Effector memory CD4-positive, alpha-beta T cell (primary cell): ENCODE results near the gene GNB3.
"Not testable (repeated sequence)": the region's sequence is repeated elsewhere in the genome, so short reads cannot be mapped to it uniquely, and the experiment has no call there.

Source experiments
- DNase-seq, 3 donors: peaks; one replicate each; pipeline ENCODE4 v3.0.0-alpha.2; 2020
- H3K27ac ChIP-seq: 2 replicates; pipeline ENCODE4 v1.7.0; 2013; ENCODE audit warnings: mild to moderate bottlenecking, low read length, moderate library complexity; ENCODE audit not compliant: insufficient read depth, poor library complexity, severe bottlenecking
- H3K27me3 ChIP-seq: replicated peaks from 2 replicates; pipeline ENCODE4 v1.7.0; 2013; ENCODE audit warnings: mild to moderate bottlenecking, low read length; ENCODE audit not compliant: insufficient read depth, control insufficient read depth, poor library complexity, severe bottlenecking
- H3K36me3 ChIP-seq: 2 replicates; pipeline ENCODE4 v1.7.0; 2013; ENCODE audit warnings: mild to moderate bottlenecking, low read length, moderate library complexity; ENCODE audit not compliant: control insufficient read depth, insufficient read depth
- H3K4me1 ChIP-seq: 2 replicates; pipeline ENCODE4 v1.7.0; 2013; ENCODE audit warnings: low read length, mild to moderate bottlenecking; ENCODE audit not compliant: control insufficient read depth, insufficient read depth, poor library complexity, severe bottlenecking
- H3K4me3 ChIP-seq: 2 replicates; pipeline ENCODE4 v1.7.0; 2013; ENCODE audit warnings: low read length, low read depth, mild to moderate bottlenecking; ENCODE audit not compliant: insufficient read depth, poor library complexity, severe bottlenecking
- H3K9me3 ChIP-seq: 2 replicates; pipeline ENCODE4 v1.7.0; 2013; ENCODE audit warnings: mild to moderate bottlenecking, low read length, moderate library complexity; ENCODE audit not compliant: control insufficient read depth

The GNB3 gene

DNA sequence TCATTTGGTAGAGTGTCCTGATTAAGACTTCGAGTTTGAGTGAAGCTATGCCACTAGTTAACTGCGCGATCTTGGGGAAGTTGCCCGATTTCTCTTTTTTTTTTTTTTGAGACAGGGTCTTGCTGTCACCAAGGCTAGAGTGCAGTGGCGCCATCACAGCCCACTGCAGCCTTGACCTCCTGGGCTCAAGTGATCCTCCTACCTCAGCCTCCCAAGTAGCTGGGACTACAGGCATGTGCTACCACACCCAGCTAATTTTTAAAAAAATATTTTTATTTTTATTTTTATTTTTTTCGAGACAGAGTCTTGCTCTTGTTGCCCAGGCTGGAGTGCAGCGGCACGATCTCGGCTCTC lies 33.3 kb downstream of the GNB3 start:
- peak overlapping the region; percentile 82 for H3K27ac ChIP-seq
- not testable (repeated sequence) for H3K9me3 ChIP-seq, H3K27me3 ChIP-seq, DNase-seq
- H3K4me3 ChIP-seq = peak overlapping the region; percentile 83
- H3K36me3 ChIP-seq = peaks cover 12% of the 10 kb centered on the region
- H3K4me1 ChIP-seq = peaks cover 27% of the 10 kb centered on the region

DNA sequence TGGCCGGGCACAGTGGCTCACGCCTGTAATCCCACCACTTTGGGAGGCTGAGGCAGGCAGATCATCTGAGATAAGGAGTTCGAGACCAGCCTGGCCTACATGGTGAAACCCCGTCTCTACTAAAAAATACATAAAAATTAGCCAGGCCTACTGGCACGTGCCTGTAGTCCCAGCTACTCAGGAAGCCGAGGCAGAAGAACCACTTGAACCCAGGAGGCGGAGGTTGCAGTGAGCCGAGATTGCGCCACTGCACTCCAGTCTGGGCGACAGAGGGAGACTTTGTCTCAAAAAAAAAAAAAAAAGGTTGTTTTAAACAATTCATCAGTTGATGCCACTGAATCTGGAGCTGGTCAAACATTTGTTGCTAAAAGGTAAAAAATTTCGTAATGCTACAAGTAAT lies 39.1 kb downstream of the GNB3 start:
- H3K9me3 ChIP-seq, H3K4me3 ChIP-seq, DNase-seq, H3K27ac ChIP-seq, H3K4me1 ChIP-seq, H3K36me3 ChIP-seq, H3K27me3 ChIP-seq: not testable (repeated sequence)

GRCh38 chr12:6883252-6883651 lies 42.5 kb downstream of the GNB3 start:
- no peaks in the 10 kb centered on the region for H3K4me1 ChIP-seq
- H3K27me3 ChIP-seq = no peaks in the 10 kb centered on the region
- no peak overlapping the region for H3K4me3 ChIP-seq
- no peak for DNase-seq
- no peaks in the 10 kb centered on the region for H3K36me3 ChIP-seq
- no peaks in the 10 kb centered on the region for H3K9me3 ChIP-seq
- no peak overlapping the region for H3K27ac ChIP-seq

- Histone ChIP-seq H3K27ac (no peak overlapping the region), H3K27me3 (no peaks in the 10 kb centered on the region), H3K4me3 (no peak overlapping the region), H3K36me3 (no peaks in the 10 kb centered on the region), H3K9me3 (no peaks in the 10 kb centered on the region), H3K4me1 (no peaks in the 10 kb centered on the region)
- no peak for DNase-seq
Measured at GRCh38 chr12:6883683-6884082, 43.0 kb downstream of the GNB3 start.

GRCh38 chr12:6884539-6884938 lies 43.8 kb downstream of the GNB3 start:
- no peaks in the 10 kb centered on the region for H3K27me3 ChIP-seq
- no peaks in the 10 kb centered on the region for H3K4me1 ChIP-seq
- no peaks in the 10 kb centered on the region for H3K9me3 ChIP-seq
- DNase-seq = no peak
- no peak overlapping the region for H3K27ac ChIP-seq
- H3K4me3 ChIP-seq = no peak overlapping the region
- no peaks in the 10 kb centered on the region for H3K36me3 ChIP-seq

DNA sequence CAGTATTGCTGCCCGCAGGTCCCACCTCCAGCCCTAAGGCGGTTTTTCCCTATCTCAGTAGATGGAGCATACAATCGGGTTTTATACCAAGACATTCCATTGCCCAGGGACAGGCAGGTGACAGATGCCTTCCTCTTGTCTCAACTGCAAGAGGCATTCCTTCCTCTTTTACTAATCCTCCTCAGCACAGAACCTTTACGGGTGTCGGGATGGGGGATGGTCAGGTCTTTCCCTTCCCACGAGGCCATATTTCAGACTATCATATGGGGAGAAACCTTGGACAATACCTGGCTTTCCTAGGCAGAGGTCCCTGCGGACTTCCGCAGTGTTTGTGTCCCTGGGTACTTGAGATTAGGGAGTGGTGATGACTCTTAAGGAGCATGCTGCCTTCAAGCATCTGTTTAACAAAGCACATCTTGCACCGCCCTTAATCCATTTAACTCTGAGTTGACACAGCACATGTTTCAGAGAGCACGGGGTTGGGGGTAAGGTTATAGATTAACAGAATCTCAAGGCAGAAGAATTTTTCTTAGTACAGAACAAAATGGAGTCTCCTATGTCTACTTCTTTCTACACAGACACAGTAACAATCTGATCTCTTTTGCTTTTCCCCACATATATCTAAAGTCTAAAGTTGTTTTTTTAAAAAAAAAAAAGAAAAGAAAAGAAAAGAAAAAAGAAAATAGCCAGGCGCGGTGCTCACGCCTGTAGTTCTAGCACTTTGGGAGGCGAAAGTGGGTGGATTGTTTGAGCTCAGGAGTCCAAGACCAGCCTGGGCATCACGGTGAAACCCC lies 45.7 kb downstream of the GNB3 start:
- not testable (repeated sequence) for DNase-seq, H3K4me1 ChIP-seq, H3K27me3 ChIP-seq, H3K9me3 ChIP-seq, H3K4me3 ChIP-seq, H3K36me3 ChIP-seq, H3K27ac ChIP-seq

DNA sequence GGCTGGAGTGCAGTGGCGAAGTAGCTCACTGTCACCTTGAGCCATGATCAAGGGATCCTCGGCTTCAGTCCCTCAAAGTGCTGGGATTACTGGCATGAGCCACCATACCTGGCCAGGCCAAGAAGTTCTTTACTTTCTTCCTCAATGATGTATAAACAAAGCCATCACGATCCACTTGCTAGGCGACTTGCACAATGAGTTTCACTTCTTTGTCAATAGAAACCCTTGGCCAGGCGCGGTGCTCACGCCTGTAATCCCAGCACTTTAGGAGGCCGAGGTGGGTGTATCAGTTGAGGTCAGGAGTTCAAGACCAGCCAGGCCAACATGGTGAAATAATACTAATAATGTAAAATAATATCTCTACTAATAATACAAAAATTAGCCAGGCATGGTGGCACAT lies 46.7 kb downstream of the GNB3 start:
- H3K27me3 ChIP-seq = no peaks in the 10 kb centered on the region
- no peaks in the 10 kb centered on the region for H3K9me3 ChIP-seq
- DNase-seq = no peak

DNA sequence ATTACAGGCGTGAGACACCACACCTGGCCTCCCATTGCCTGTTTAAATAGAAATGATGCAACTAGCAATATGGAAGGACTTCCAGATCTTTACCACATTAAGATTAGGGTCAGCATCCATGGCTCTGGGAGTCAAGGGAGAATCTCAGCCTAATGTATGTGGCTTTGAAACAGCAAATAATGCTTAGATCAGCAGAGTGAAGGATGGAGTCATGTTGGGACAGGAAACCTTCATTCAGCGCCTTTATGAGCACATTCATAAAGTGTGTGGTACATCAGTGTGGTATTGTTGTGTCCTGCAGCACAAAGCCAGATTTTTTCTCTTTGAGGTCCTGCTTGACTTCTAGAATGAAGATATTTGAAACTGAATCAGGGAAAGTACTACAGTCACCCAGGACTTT lies 47.6 kb downstream of the GNB3 start:
- peaks cover 6% of the 10 kb centered on the region for H3K4me1 ChIP-seq
- no peaks in the 10 kb centered on the region for H3K36me3 ChIP-seq
- no peaks in the 10 kb centered on the region for H3K27me3 ChIP-seq
- no peak overlapping the region for H3K27ac ChIP-seq
- no peaks in the 10 kb centered on the region for H3K9me3 ChIP-seq
- no peak for DNase-seq
- H3K4me3 ChIP-seq = no peak overlapping the region

More for the DNA sequence above, 46.7 kb downstream of the GNB3 start:
- Histone ChIP-seq H3K4me1 (peaks cover 6% of the 10 kb centered on the region), H3K4me3 (no peak overlapping the region), H3K27ac (no peak overlapping the region), H3K36me3 (no peaks in the 10 kb centered on the region)

DNA sequence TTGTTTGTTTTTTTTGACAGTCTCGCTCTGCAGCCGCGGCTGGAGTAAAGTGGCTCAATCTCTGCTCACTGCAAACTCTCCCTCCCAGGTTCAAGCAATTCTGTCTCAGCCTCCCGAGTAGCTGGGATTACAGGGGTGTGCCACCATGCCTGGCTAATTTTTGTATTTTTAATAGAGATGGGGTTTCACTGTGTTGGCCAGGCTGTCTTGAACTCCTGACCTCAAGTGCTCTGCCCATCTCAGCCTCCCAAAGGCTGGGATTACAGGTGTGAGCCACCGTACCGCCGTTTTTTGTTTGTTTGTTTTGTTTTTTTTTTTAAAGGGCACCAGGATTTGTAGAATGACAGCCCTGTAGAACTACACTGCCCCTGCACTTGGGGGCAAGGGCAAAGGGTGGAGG lies 48.1 kb downstream of the GNB3 start:
- H3K9me3 ChIP-seq, H3K4me1 ChIP-seq, H3K36me3 ChIP-seq, DNase-seq, H3K27ac ChIP-seq, H3K4me3 ChIP-seq, H3K27me3 ChIP-seq: not testable (repeated sequence)

- H3K9me3 ChIP-seq, H3K36me3 ChIP-seq, DNase-seq, H3K27me3 ChIP-seq, H3K4me1 ChIP-seq, H3K27ac ChIP-seq, H3K4me3 ChIP-seq: not testable (repeated sequence)
Measured at GRCh38 chr12:6889775-6890573, 49.2 kb downstream of the GNB3 start.
